Neutrophil (primary cell): ENCODE data around the gene JARID2.

ENCODE experiments used
- H3K27ac ChIP-seq: fragments of 200-600 bp; sonication (generic); 2 replicates; pipeline ENCODE4 v1.5.1; 2016; ENCODE audit warnings: mild to moderate bottlenecking, moderate library complexity
- H3K27me3 ChIP-seq: fragments of 200-600 bp; sonication (generic); 2 replicates; pipeline ENCODE4 v1.6.0; 2016; ENCODE audit warnings: mild to moderate bottlenecking
- H3K36me3 ChIP-seq: fragments of 200-600 bp; sonication (generic); 2 replicates; pipeline ENCODE4 v1.5.1; 2017
- H3K4me1 ChIP-seq, 2 experiments: fragments of 200-600 bp in 1 of 2; sonication (generic) in 1 of 2; 1 replicate in 1 of 2; 2 replicates in 1 of 2; pipeline versions ENCODE4 v1.5.1 to v1.6.1; 2013 to 2016; ENCODE audit warnings: low read depth in 1 of 2, low read length in 1 of 2, mild to moderate bottlenecking in 1 of 2, moderate library complexity in 1 of 2; ENCODE audit not compliant: control insufficient read depth in 1 of 2, insufficient read depth in 1 of 2
- H3K4me3 ChIP-seq, 2 experiments: fragments of 200-600 bp in 1 of 2; sonication (generic) in 1 of 2; 1 replicate in 1 of 2; 2 replicates in 1 of 2; pipeline ENCODE4 v1.5.1; 2013 to 2016; ENCODE audit warnings: low read depth in 1 of 2, low read length in 1 of 2, mild to moderate bottlenecking in 1 of 2, moderate library complexity in 1 of 2
- H3K9me3 ChIP-seq: fragments of 200-600 bp; sonication (generic); 2 replicates; pipeline ENCODE4 v1.5.1; 2016
- CTCF ChIP-seq: fragments of 200-600 bp; sonication (generic); IDR thresholded peaks from 2 replicates; pipeline ENCODE4 v1.5.1; 2016; ENCODE audit warnings: antibody characterized with exemption

Gene JARID2

GRCh38 chr6:15510536-15511247 is 264.8 kb downstream of the JARID2 start:
- Histone ChIP-seq H3K9me3 (no peaks in the 10 kb centered on the region), H3K4me1 (peaks cover 14 to 15% of the 10 kb centered on the region in 2 experiments), H3K27me3 (no peaks in the 10 kb centered on the region), H3K36me3 (peaks cover 93% of the 10 kb centered on the region), H3K4me3 (no peak overlapping the region), H3K27ac (peak overlapping the region; percentile 91)
- TF ChIP-seq CTCF = no peak

DNA sequence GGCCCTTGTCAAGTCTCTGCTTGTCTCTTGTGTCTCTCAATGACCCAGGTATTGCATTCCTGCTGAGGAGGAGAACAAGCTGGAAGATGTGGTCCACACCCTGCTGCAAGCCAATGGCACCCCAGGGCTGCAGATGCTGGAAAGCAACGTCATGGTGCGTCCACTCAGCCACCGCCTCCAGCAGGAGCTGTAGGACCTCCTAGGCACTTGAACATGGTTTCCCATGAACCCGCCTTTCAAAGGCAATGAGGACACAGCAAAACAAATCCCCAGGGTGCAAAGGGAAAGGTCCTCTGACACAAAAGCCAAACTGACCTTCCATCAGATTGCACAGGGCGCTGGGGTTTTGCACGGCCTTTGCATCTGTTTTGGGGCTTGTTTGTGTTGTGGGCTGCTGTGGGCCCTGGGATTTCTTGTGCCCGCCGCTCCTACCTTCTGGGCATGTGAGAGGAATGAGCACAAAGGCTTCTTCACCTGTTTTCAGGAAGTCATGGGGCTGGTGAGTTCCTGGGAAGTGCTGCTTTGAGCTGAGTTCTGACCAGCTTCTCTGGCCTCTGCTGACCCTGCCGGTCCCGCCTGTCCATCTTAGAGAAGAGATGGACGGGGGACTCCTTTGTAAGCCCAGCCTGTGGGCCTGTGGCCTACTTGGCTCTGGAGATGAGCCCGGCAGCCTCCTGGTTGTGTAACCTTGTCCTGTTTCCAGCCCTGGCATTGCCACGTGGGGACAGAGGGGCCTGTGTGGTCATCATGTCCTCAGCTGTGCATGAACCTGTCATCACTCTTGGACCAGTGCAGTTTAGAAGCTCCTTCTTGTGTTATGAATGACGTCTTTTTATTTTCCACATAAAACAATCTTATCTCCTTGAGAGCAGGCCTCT is 265.6 kb downstream of the JARID2 start:
- peak overlapping the region; percentile 27 for H3K27ac ChIP-seq
- no peak overlapping the region for H3K4me3 ChIP-seq
- TF ChIP-seq CTCF = no peak
- H3K36me3 ChIP-seq = peaks cover 92% of the 10 kb centered on the region
- H3K9me3 ChIP-seq = no peaks in the 10 kb centered on the region
- peaks cover 14 to 15% of the 10 kb centered on the region in 2 experiments for H3K4me1 ChIP-seq
- no peaks in the 10 kb centered on the region for H3K27me3 ChIP-seq

DNA sequence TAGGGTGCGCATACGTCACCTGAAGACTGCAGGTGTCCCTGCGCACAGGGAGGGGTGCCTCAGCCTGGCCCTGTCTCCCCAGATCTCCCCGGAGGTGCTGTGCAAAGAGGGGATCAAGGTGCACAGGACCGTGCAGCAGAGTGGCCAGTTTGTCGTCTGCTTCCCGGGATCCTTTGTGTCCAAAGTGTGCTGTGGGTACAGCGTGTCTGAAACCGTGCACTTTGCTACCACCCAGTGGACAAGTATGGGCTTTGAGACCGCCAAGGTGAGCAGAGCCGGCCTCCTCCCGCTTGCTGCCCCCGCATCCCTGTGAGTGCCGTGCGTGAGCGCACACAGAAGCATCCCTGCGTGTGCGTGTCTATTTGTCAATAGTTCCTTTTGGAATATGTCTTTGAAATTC is 266.3 kb downstream of the JARID2 start:
- Histone ChIP-seq H3K4me3 (no peak overlapping the region), H3K27me3 (no peaks in the 10 kb centered on the region), H3K4me1 (peaks cover 14 to 15% of the 10 kb centered on the region in 2 experiments), H3K27ac (peak overlapping the region; percentile 27), H3K9me3 (no peaks in the 10 kb centered on the region), H3K36me3 (peaks cover 92% of the 10 kb centered on the region)
- no peak for TF ChIP-seq CTCF

GRCh38 chr6:15512721-15513120 is 266.9 kb downstream of the JARID2 start:
- H3K9me3 ChIP-seq = no peaks in the 10 kb centered on the region
- no peaks in the 10 kb centered on the region for H3K27me3 ChIP-seq
- peaks cover 13 to 15% of the 10 kb centered on the region in 2 experiments for H3K4me1 ChIP-seq
- H3K27ac ChIP-seq = no peak overlapping the region
- no peak overlapping the region for H3K4me3 ChIP-seq
- peaks cover 93% of the 10 kb centered on the region for H3K36me3 ChIP-seq
- no peak for TF ChIP-seq CTCF

DNA sequence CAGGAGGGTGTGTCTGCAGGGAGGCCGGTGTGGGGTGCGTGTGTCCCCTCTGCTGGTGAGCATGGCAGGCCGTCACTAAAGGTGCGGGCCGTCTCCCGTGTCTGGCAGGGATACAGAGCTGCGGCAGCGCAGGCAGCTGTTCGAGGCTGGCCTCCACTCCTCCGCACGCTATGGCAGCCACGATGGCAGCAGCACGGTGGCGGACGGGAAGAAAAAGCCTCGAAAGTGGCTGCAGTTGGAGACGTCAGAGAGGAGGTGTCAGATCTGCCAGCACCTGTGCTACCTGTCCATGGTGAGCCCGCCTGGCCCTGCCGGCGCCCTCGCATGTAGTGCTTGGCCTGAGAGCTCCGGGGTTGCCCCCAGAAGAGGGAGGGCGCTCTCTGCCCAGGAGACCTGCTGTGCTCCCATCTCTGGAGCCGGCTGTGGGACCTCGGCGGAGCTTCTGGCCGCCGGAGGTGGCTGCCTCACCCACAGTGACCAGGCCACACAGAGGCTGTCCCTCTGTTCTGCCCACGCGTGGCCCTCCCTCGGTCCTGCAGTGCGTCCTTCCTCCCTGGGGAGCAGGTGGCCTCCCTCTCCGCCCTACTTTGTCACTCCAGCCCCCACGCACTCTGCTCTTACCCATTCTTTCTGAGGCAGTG is 267.4 kb downstream of the JARID2 start:
- Histone ChIP-seq H3K27ac (no peak overlapping the region), H3K4me1 (peaks cover 8 to 10% of the 10 kb centered on the region in 2 experiments), H3K9me3 (no peaks in the 10 kb centered on the region), H3K4me3 (no peak overlapping the region), H3K27me3 (no peaks in the 10 kb centered on the region), H3K36me3 (peaks cover 95% of the 10 kb centered on the region)
- no peak for TF ChIP-seq CTCF
